ENCODE results near the gene OCIAD2.
"Not testable (repeated sequence)": the region's sequence is repeated elsewhere in the genome, so short reads cannot be mapped to it uniquely, and the experiment has no call there.

The OCIAD2 gene

GRCh38 chr4:48881646-48882045 lies 24.9 kb downstream of the OCIAD2 start:
- not testable (repeated sequence) for H3K36me3 ChIP-seq (ENCODE audit: insufficient read depth, low read depth, low read length); H3K27ac ChIP-seq (ENCODE audit: low read length); H3K9ac ChIP-seq (ENCODE audit: low read depth, low read length); H3K27me3 ChIP-seq (ENCODE audit: insufficient read depth, low read length); H3K4me1 ChIP-seq (ENCODE audit: insufficient read depth, low read length); H3K9me3 ChIP-seq (ENCODE audit: insufficient read depth, low read depth, low read length); H3K4me3 ChIP-seq (ENCODE audit: low read length)

GRCh38 chr4:48879561-48880442 lies 26.8 kb downstream of the OCIAD2 start:
- no peak overlapping the region for H3K27ac ChIP-seq (ENCODE audit: low read length)
- no peak overlapping the region for H3K4me3 ChIP-seq (ENCODE audit: low read length)
- H3K9me3 ChIP-seq (ENCODE audit: insufficient read depth, low read depth, low read length), result no peaks in the 10 kb centered on the region
- H3K36me3 ChIP-seq (ENCODE audit: insufficient read depth, low read depth, low read length), result no peaks in the 10 kb centered on the region
- no peaks in the 10 kb centered on the region; the same call in 1 of the 2 replicates for H3K4me1 ChIP-seq (ENCODE audit: insufficient read depth, low read length)
- H3K27me3 ChIP-seq (ENCODE audit: insufficient read depth, low read length), result no peaks in the 10 kb centered on the region
- H3K9ac ChIP-seq (ENCODE audit: low read depth, low read length), result no peak overlapping the region

GRCh38 chr4:48877827-48878535 lies 28.6 kb downstream of the OCIAD2 start:
- Histone ChIP-seq H3K4me1 (ENCODE audit: insufficient read depth, low read length) (no peaks in the 10 kb centered on the region; the same call in 1 of the 2 replicates), H3K4me3 (ENCODE audit: low read length) (no peak overlapping the region), H3K36me3 (ENCODE audit: insufficient read depth, low read depth, low read length) (no peaks in the 10 kb centered on the region), H3K27me3 (ENCODE audit: insufficient read depth, low read length) (no peaks in the 10 kb centered on the region), H3K9me3 (ENCODE audit: insufficient read depth, low read depth, low read length) (no peaks in the 10 kb centered on the region), H3K9ac (ENCODE audit: low read depth, low read length) (no peak overlapping the region), H3K27ac (ENCODE audit: low read length) (no peak overlapping the region)

- not testable (repeated sequence) for H3K27me3 ChIP-seq (ENCODE audit: insufficient read depth, low read length); H3K9ac ChIP-seq (ENCODE audit: low read depth, low read length); H3K4me3 ChIP-seq (ENCODE audit: low read length); H3K27ac ChIP-seq (ENCODE audit: low read length); H3K9me3 ChIP-seq (ENCODE audit: insufficient read depth, low read depth, low read length); H3K4me1 ChIP-seq (ENCODE audit: insufficient read depth, low read length)
- peaks cover 14% of the 10 kb centered on the region for H3K36me3 ChIP-seq (ENCODE audit: insufficient read depth, low read depth, low read length)
Observed at GRCh38 chr4:48864696-48865095, 41.9 kb downstream of the OCIAD2 start.

- peaks cover 6% of the 10 kb centered on the region; the same call in 1 of the 2 replicates for H3K9me3 ChIP-seq (ENCODE audit: insufficient read depth, low read depth, low read length)
- H3K9ac ChIP-seq (ENCODE audit: low read depth, low read length), result no peak overlapping the region
- no peak overlapping the region for H3K4me3 ChIP-seq (ENCODE audit: low read length)
- H3K27me3 ChIP-seq (ENCODE audit: insufficient read depth, low read length), result no peaks in the 10 kb centered on the region
- no peak overlapping the region for H3K27ac ChIP-seq (ENCODE audit: low read length)
- H3K36me3 ChIP-seq (ENCODE audit: insufficient read depth, low read depth, low read length), result peaks cover 24% of the 10 kb centered on the region
- H3K4me1 ChIP-seq (ENCODE audit: insufficient read depth, low read length), result no peaks in the 10 kb centered on the region
Observed at GRCh38 chr4:48863728-48864127, 42.8 kb downstream of the OCIAD2 start.

GRCh38 chr4:48862661-48863060 lies 43.9 kb downstream of the OCIAD2 start:
- no peak overlapping the region for H3K27ac ChIP-seq (ENCODE audit: low read length)
- peaks cover 35% of the 10 kb centered on the region for H3K36me3 ChIP-seq (ENCODE audit: insufficient read depth, low read depth, low read length)
- H3K4me1 ChIP-seq (ENCODE audit: insufficient read depth, low read length), result no peaks in the 10 kb centered on the region
- H3K9me3 ChIP-seq (ENCODE audit: insufficient read depth, low read depth, low read length), result peaks cover 6% of the 10 kb centered on the region; the same call in 1 of the 2 replicates
- H3K4me3 ChIP-seq (ENCODE audit: low read length), result no peak overlapping the region
- no peak overlapping the region for H3K9ac ChIP-seq (ENCODE audit: low read depth, low read length)
- H3K27me3 ChIP-seq (ENCODE audit: insufficient read depth, low read length), result no peaks in the 10 kb centered on the region

GRCh38 chr4:48862038-48862437 lies 44.5 kb downstream of the OCIAD2 start:
- H3K9me3 ChIP-seq (ENCODE audit: insufficient read depth, low read depth, low read length), result peaks cover 6% of the 10 kb centered on the region; the same call in 1 of the 2 replicates
- H3K4me1 ChIP-seq (ENCODE audit: insufficient read depth, low read length), result no peaks in the 10 kb centered on the region
- no peaks in the 10 kb centered on the region for H3K27me3 ChIP-seq (ENCODE audit: insufficient read depth, low read length)
- H3K4me3 ChIP-seq (ENCODE audit: low read length), result no peak overlapping the region
- peaks cover 41% of the 10 kb centered on the region for H3K36me3 ChIP-seq (ENCODE audit: insufficient read depth, low read depth, low read length)
- no peak overlapping the region for H3K27ac ChIP-seq (ENCODE audit: low read length)
- no peak overlapping the region for H3K9ac ChIP-seq (ENCODE audit: low read depth, low read length)

- Histone ChIP-seq H3K9me3 (ENCODE audit: insufficient read depth, low read depth, low read length) (no peaks in the 10 kb centered on the region), H3K36me3 (ENCODE audit: insufficient read depth, low read depth, low read length) (peaks cover 74% of the 10 kb centered on the region), H3K4me1 (ENCODE audit: insufficient read depth, low read length) (no peaks in the 10 kb centered on the region), H3K4me3 (ENCODE audit: low read length) (no peak overlapping the region), H3K27ac (ENCODE audit: low read length) (no peak overlapping the region), H3K9ac (ENCODE audit: low read depth, low read length) (no peak overlapping the region), H3K27me3 (ENCODE audit: insufficient read depth, low read length) (no peaks in the 10 kb centered on the region)
Observed at GRCh38 chr4:48858130-48858529, 48.4 kb downstream of the OCIAD2 start.

GRCh38 chr4:48854982-48855381 lies 51.6 kb downstream of the OCIAD2 start:
- Histone ChIP-seq H3K9me3 (ENCODE audit: insufficient read depth, low read depth, low read length) (no peaks in the 10 kb centered on the region), H3K27me3 (ENCODE audit: insufficient read depth, low read length) (no peaks in the 10 kb centered on the region), H3K4me3 (ENCODE audit: low read length) (no peak overlapping the region), H3K27ac (ENCODE audit: low read length) (no peak overlapping the region), H3K36me3 (ENCODE audit: insufficient read depth, low read depth, low read length) (peaks cover 91% of the 10 kb centered on the region), H3K4me1 (ENCODE audit: insufficient read depth, low read length) (no peaks in the 10 kb centered on the region), H3K9ac (ENCODE audit: low read depth, low read length) (no peak overlapping the region)

GRCh38 chr4:48854395-48854683 lies 52.2 kb downstream of the OCIAD2 start:
- Histone ChIP-seq H3K36me3 (ENCODE audit: insufficient read depth, low read depth, low read length) (peaks cover 91% of the 10 kb centered on the region), H3K9me3 (ENCODE audit: insufficient read depth, low read depth, low read length) (no peaks in the 10 kb centered on the region), H3K4me1 (ENCODE audit: insufficient read depth, low read length) (no peaks in the 10 kb centered on the region), H3K27me3 (ENCODE audit: insufficient read depth, low read length) (no peaks in the 10 kb centered on the region), H3K4me3 (ENCODE audit: low read length) (no peak overlapping the region), H3K9ac (ENCODE audit: low read depth, low read length) (no peak overlapping the region), H3K27ac (ENCODE audit: low read length) (no peak overlapping the region)

- Histone ChIP-seq H3K4me3 (ENCODE audit: low read length) (no peak overlapping the region), H3K27me3 (ENCODE audit: insufficient read depth, low read length) (no peaks in the 10 kb centered on the region), H3K36me3 (ENCODE audit: insufficient read depth, low read depth, low read length) (peaks cover 88% of the 10 kb centered on the region), H3K27ac (ENCODE audit: low read length) (no peak overlapping the region), H3K4me1 (ENCODE audit: insufficient read depth, low read length) (no peaks in the 10 kb centered on the region), H3K9me3 (ENCODE audit: insufficient read depth, low read depth, low read length) (no peaks in the 10 kb centered on the region), H3K9ac (ENCODE audit: low read depth, low read length) (no peak overlapping the region)
Observed at GRCh38 chr4:48853604-48854394, 52.8 kb downstream of the OCIAD2 start.

All from iPS-20b (cell line).